Testis (tissue), 2 donors: ENCODE data around the gene MNS1.

Source experiments
- POLR2A ChIP-seq: fragments of 450-650 bp; IDR thresholded peaks from one replicate; pipeline ENCODE4 v1.6.1; 2017; ENCODE audit warnings: antibody characterized with exemption, mild to moderate bottlenecking, moderate library complexity
- TF ChIP-seq, protein P1 (sequence below), 3 experiments: fragments of 450-650 bp in 2 of 3; fragments of 200-600 bp in 1 of 3; sonication (generic) in 1 of 3; IDR thresholded peaks; one replicate each; pipeline ENCODE4 v1.5.1; 2016 to 2019; ENCODE audit warnings: antibody characterized with exemption in 3 of 3, mild to moderate bottlenecking in 2 of 3, moderate library complexity in 1 of 3

DNA sequence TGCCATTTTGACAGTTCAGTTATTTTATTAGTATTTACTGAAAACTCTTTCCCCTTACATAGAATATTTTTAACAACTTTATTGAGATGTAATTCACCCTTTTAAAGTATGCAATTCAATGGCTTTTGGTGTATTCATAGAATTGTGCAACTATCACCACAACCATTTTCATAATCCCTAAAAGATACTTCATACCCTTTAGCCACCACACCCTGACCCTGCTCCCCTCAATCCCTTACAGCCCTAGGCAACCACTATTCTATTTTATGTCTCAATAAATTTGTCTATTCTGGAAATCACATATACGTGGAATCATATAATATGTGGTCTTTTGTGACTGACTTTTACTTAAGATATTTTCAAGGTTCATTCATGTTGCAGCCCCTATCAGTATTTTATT, 70.0 kb downstream of the MNS1 start:
- TF ChIP-seq, protein P1, sequence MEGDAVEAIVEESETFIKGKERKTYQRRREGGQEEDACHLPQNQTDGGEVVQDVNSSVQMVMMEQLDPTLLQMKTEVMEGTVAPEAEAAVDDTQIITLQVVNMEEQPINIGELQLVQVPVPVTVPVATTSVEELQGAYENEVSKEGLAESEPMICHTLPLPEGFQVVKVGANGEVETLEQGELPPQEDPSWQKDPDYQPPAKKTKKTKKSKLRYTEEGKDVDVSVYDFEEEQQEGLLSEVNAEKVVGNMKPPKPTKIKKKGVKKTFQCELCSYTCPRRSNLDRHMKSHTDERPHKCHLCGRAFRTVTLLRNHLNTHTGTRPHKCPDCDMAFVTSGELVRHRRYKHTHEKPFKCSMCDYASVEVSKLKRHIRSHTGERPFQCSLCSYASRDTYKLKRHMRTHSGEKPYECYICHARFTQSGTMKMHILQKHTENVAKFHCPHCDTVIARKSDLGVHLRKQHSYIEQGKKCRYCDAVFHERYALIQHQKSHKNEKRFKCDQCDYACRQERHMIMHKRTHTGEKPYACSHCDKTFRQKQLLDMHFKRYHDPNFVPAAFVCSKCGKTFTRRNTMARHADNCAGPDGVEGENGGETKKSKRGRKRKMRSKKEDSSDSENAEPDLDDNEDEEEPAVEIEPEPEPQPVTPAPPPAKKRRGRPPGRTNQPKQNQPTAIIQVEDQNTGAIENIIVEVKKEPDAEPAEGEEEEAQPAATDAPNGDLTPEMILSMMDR (IDR thresholded peaks at IDR 0.05): no peak
- TF ChIP-seq POLR2A: no peak
